Measurements from ENCODE around the gene GRIN3B.

DNA sequence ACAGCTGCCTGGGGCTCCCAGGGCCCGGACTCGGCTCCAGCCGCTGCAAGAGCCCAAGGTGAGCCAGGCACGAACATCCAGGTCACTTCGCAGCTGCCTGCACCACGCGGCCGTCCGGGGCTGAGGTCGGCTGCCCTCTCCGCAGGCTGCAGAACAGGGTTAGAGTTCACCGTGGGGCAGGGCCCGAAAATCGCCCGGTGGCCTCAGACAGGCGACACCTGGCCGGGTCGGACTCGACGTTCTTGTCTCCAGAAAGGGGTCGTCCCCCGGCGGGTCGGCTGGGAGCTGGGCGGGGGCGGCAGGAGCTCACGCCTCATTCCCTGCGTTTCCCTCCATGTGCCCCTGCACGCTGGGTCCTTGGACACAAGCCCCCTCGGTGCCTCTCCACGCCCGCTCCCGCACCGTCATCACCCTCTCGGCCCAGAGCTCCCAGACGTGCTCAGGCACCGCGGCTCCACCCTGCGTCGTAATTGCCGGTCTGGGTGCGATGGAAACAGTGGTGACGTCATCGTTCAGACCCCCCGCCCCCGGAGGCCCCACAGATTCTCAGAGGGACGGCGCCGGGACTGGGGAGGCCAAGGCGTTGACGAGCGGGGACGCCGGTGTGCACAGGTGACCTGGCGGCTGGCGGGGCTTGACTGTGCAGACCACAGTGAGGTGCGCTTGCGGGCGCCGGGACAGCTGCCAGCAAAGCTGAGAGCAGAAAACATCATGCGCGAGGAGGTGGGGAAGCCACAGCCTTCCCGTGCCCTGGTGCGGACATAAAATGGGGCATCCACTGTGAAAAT, 4.0 kb upstream of the GRIN3B start:
- TF ChIP-seq FOXM1 (IDR thresholded peaks at IDR 0.05; ENCODE audit: borderline replicate concordance, low read depth) (no peak), EGR1 (IDR thresholded peaks at IDR 0.05) (no peak), ZBTB7A (IDR thresholded peaks at IDR 0.05; ENCODE audit: low read depth) (no peak), YY1 (IDR thresholded peaks at IDR 0.05; ENCODE audit: low read depth) (no peak), TAF1 (IDR thresholded peaks at IDR 0.05; ENCODE audit: low read depth) (no peak), EP300 (IDR thresholded peaks at IDR 0.05; ENCODE audit: borderline replicate concordance) (no peak)
- TF ChIP-seq, protein P1, sequence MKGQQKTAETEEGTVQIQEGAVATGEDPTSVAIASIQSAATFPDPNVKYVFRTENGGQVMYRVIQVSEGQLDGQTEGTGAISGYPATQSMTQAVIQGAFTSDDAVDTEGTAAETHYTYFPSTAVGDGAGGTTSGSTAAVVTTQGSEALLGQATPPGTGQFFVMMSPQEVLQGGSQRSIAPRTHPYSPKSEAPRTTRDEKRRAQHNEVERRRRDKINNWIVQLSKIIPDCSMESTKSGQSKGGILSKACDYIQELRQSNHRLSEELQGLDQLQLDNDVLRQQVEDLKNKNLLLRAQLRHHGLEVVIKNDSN (IDR thresholded peaks at IDR 0.05): no peak
- TF ChIP-seq, protein P2, sequence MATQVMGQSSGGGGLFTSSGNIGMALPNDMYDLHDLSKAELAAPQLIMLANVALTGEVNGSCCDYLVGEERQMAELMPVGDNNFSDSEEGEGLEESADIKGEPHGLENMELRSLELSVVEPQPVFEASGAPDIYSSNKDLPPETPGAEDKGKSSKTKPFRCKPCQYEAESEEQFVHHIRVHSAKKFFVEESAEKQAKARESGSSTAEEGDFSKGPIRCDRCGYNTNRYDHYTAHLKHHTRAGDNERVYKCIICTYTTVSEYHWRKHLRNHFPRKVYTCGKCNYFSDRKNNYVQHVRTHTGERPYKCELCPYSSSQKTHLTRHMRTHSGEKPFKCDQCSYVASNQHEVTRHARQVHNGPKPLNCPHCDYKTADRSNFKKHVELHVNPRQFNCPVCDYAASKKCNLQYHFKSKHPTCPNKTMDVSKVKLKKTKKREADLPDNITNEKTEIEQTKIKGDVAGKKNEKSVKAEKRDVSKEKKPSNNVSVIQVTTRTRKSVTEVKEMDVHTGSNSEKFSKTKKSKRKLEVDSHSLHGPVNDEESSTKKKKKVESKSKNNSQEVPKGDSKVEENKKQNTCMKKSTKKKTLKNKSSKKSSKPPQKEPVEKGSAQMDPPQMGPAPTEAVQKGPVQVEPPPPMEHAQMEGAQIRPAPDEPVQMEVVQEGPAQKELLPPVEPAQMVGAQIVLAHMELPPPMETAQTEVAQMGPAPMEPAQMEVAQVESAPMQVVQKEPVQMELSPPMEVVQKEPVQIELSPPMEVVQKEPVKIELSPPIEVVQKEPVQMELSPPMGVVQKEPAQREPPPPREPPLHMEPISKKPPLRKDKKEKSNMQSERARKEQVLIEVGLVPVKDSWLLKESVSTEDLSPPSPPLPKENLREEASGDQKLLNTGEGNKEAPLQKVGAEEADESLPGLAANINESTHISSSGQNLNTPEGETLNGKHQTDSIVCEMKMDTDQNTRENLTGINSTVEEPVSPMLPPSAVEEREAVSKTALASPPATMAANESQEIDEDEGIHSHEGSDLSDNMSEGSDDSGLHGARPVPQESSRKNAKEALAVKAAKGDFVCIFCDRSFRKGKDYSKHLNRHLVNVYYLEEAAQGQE (IDR thresholded peaks at IDR 0.05; ENCODE audit: low read depth): no peak
